Caco-2 (cell line): ENCODE results near the gene TSPAN18. TPM values are rescaled to one million over a fixed set of nuclear protein-coding genes. Genes with fewer than 3 reads are reported as not detected.

Experiments used
- BruUV-seq: library from RNA; stranded (reverse); fragments of 400-500 nt; replicated peaks from 2 replicates; lab custom pipeline; 2021; lab: Mats Ljungman, UMichigan
- CTCF ChIA-PET: fragments of 300-600 bp; sonication (Branson Sonifier 250); formaldehyde crosslinking; loops from one replicate; lab custom pipeline; 2022; ENCODE audit warnings: antibody characterized with exemption; lab: Charles Lee
- POLR2A ChIA-PET: fragments of 300-600 bp; sonication (Branson Sonifier 250); formaldehyde crosslinking; loops from one replicate; lab custom pipeline; 2022; ENCODE audit warnings: antibody characterized with exemption; lab: Charles Lee
- DNase-seq, 2 experiments: peaks; one replicate each; pipeline versions ENCODE4 v3.0.0 to v3.0.0-alpha.2; 2020 to 2022
- H3K27me3 ChIP-seq: replicated peaks from 2 replicates; pipeline ENCODE4 v1.6.0; 2011; ENCODE audit warnings: low read length; ENCODE audit not compliant: control insufficient read depth, insufficient read depth
- H3K36me3 ChIP-seq: 2 replicates; pipeline ENCODE4 v1.5.1; 2011; ENCODE audit warnings: low read length; ENCODE audit not compliant: control insufficient read depth, insufficient read depth
- H3K4me1 ChIP-seq: fragments of 250-450 bp; sonication (Bioruptor Pico); 2 replicates; pipeline ENCODE4 v1.5.1; 2020; ENCODE audit warnings: mild to moderate bottlenecking
- H3K4me3 ChIP-seq: 2 replicates; pipeline ENCODE4 v1.5.1; 2011; ENCODE audit warnings: low read depth, mild to moderate bottlenecking, control low read depth, low read length
- H3K9me3 ChIP-seq: fragments of 250-450 bp; sonication (Bioruptor Pico); 2 replicates; pipeline ENCODE4 v1.5.1; 2020; ENCODE audit warnings: mild to moderate bottlenecking, moderate library complexity
- H3K27ac Mint-ChIP-seq: one replicate; pipeline ENCODE4 v1.8.0; 2022; ENCODE audit warnings: mixed read lengths; ENCODE audit not compliant: unreplicated experiment
- H3K27me3 Mint-ChIP-seq: one replicate; pipeline ENCODE4 v1.8.0; 2022; ENCODE audit warnings: mixed read lengths; ENCODE audit not compliant: insufficient read depth, unreplicated experiment
- H3K36me3 Mint-ChIP-seq: one replicate; pipeline ENCODE4 v1.8.0; 2022; ENCODE audit warnings: mild to moderate bottlenecking, mixed read lengths; ENCODE audit not compliant: insufficient read depth, unreplicated experiment
- H3K4me1 Mint-ChIP-seq: one replicate; pipeline ENCODE4 v1.8.0; 2022; ENCODE audit warnings: low read depth, mixed read lengths; ENCODE audit not compliant: unreplicated experiment
- H3K4me3 Mint-ChIP-seq: one replicate; pipeline ENCODE4 v1.8.0; 2022; ENCODE audit warnings: mild to moderate bottlenecking, moderate library complexity, mixed read lengths; ENCODE audit not compliant: unreplicated experiment
- H3K9me3 Mint-ChIP-seq: one replicate; pipeline ENCODE4 v1.8.0; 2022; ENCODE audit warnings: mixed read lengths; ENCODE audit not compliant: unreplicated experiment
- intact Hi-C: fragments of 100-400 bp; cut with micrococcal nuclease; formaldehyde crosslinking; loops from one replicate; pipeline ENCODE4 v1.10.0; 2022; ENCODE audit not compliant: unreplicated experiment
- total RNA-seq: library from RNA; stranded (reverse); gene quantifications from 2 replicates; pipeline ENCODE4 v1.2.3, GENCODE V29; 2022
- TF ChIP-seq, protein P1 (sequence below), 2 experiments: fragments of 200-600 bp in 1 of 2; IDR thresholded peaks; 1 replicate in 1 of 2; 2 replicates in 1 of 2; pipeline versions ENCODE4 v1.5.1 to v1.8.0; 2011 to 2022; ENCODE audit warnings: antibody characterized with exemption in 1 of 2, control low read depth in 1 of 2, inconsistent platforms in 1 of 2, low read depth in 1 of 2, low read length in 1 of 2, mild to moderate bottlenecking in 1 of 2, moderate library complexity in 1 of 2; ENCODE audit not compliant: insufficient read depth in 1 of 2, severe bottlenecking in 1 of 2, unreplicated experiment in 1 of 2

Gene TSPAN18
- total RNA-seq, 1 experiment from 2014 or later: 7.4 TPM

GRCh38 chr11:44945666-44946065 lies 218.9 kb downstream of the TSPAN18 start:
- H3K27me3 Mint-ChIP-seq: no peaks in the 10 kb centered on the region
- H3K4me3 Mint-ChIP-seq: no peak overlapping the region
- no peaks in the 10 kb centered on the region for H3K36me3 ChIP-seq
- H3K4me3 ChIP-seq: no peak overlapping the region
- H3K36me3 Mint-ChIP-seq: peaks cover 4% of the 10 kb centered on the region
- DNase-seq: no peak
- BruUV-seq: no TSS peak
- no peak overlapping the region for H3K27ac Mint-ChIP-seq
- CTCF ChIA-PET: interaction anchor here (1.1 to 1.5 kb wide), 4 partner anchors 9 to 165 kb away, joined by 3 to 5 read pairs (median 5); no protein-coding TSS in a partner anchor
- no peaks in the 10 kb centered on the region for H3K27me3 ChIP-seq
- intact Hi-C loops: no loop called here
- no peaks in the 10 kb centered on the region for H3K4me1 Mint-ChIP-seq
- H3K4me1 ChIP-seq: no peaks in the 10 kb centered on the region
- no peaks in the 10 kb centered on the region for H3K9me3 ChIP-seq
- TF ChIP-seq, protein P1, sequence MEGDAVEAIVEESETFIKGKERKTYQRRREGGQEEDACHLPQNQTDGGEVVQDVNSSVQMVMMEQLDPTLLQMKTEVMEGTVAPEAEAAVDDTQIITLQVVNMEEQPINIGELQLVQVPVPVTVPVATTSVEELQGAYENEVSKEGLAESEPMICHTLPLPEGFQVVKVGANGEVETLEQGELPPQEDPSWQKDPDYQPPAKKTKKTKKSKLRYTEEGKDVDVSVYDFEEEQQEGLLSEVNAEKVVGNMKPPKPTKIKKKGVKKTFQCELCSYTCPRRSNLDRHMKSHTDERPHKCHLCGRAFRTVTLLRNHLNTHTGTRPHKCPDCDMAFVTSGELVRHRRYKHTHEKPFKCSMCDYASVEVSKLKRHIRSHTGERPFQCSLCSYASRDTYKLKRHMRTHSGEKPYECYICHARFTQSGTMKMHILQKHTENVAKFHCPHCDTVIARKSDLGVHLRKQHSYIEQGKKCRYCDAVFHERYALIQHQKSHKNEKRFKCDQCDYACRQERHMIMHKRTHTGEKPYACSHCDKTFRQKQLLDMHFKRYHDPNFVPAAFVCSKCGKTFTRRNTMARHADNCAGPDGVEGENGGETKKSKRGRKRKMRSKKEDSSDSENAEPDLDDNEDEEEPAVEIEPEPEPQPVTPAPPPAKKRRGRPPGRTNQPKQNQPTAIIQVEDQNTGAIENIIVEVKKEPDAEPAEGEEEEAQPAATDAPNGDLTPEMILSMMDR (IDR thresholded peaks at IDR 0.05; ENCODE audit: insufficient read depth in 1 of 2, low read depth in 1 of 2, low read length in 1 of 2, severe bottlenecking in 1 of 2, unreplicated experiment in 1 of 2): no peak
- POLR2A ChIA-PET: no interaction called here
- no peaks in the 10 kb centered on the region for H3K9me3 Mint-ChIP-seq

DNA sequence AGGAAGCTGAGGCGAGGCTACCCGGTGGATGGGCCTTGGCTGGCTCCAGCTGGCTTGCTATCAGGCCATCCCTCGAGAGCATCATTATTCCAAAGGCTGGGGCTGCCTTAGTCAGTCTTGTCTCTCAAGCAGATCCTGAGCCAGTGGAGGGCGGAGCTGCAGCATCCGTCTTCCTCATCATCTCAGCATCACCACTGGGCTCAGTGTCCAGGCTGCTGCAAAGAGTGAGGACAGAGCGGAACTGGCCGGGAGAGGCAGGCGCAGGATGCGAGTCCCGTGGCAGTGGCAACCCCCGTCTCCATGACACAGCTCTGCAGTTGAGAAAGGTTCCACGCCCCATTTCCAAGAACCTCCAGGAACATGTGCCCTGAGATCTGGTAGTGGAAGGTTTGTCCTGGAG lies 219.5 kb downstream of the TSPAN18 start:
- CTCF ChIA-PET: interaction anchor here (1.1 to 1.5 kb wide), 3 partner anchors 10 to 164 kb away, joined by 3 to 5 read pairs (median 5); no protein-coding TSS in a partner anchor
- H3K27me3 ChIP-seq: no peaks in the 10 kb centered on the region
- no peaks in the 10 kb centered on the region for H3K9me3 Mint-ChIP-seq
- no peaks in the 10 kb centered on the region for H3K36me3 ChIP-seq
- no peaks in the 10 kb centered on the region for H3K4me1 Mint-ChIP-seq
- H3K9me3 ChIP-seq: no peaks in the 10 kb centered on the region
- no peaks in the 10 kb centered on the region for H3K27me3 Mint-ChIP-seq
- DNase-seq: no peak
- BruUV-seq: no TSS peak
- TF ChIP-seq, protein P1 (IDR thresholded peaks at IDR 0.05; ENCODE audit: insufficient read depth in 1 of 2, low read depth in 1 of 2, low read length in 1 of 2, severe bottlenecking in 1 of 2, unreplicated experiment in 1 of 2): no peak
- H3K4me3 ChIP-seq: no peak overlapping the region
- no peak overlapping the region for H3K4me3 Mint-ChIP-seq
- H3K4me1 ChIP-seq: no peaks in the 10 kb centered on the region; the same call in 1 of the 2 replicates
- H3K36me3 Mint-ChIP-seq: peaks cover 4% of the 10 kb centered on the region
- no peak overlapping the region for H3K27ac Mint-ChIP-seq
- POLR2A ChIA-PET: no interaction called here
- intact Hi-C loops: no loop called here

- H3K4me3 ChIP-seq: no peak overlapping the region
- POLR2A ChIA-PET: no interaction called here
- DNase-seq: no peak
- no peaks in the 10 kb centered on the region for H3K27me3 ChIP-seq
- H3K9me3 ChIP-seq: no peaks in the 10 kb centered on the region
- no TSS peak for BruUV-seq
- H3K9me3 Mint-ChIP-seq: no peaks in the 10 kb centered on the region
- H3K27me3 Mint-ChIP-seq: no peaks in the 10 kb centered on the region
- TF ChIP-seq, protein P1 (IDR thresholded peaks at IDR 0.05; ENCODE audit: insufficient read depth in 1 of 2, low read depth in 1 of 2, low read length in 1 of 2, severe bottlenecking in 1 of 2, unreplicated experiment in 1 of 2): no peak
- no peak overlapping the region for H3K4me3 Mint-ChIP-seq
- intact Hi-C loops: no loop called here
- H3K4me1 Mint-ChIP-seq: no peaks in the 10 kb centered on the region
- no peak overlapping the region for H3K27ac Mint-ChIP-seq
- no peaks in the 10 kb centered on the region; the same call in 1 of the 2 replicates for H3K4me1 ChIP-seq
- no peaks in the 10 kb centered on the region for H3K36me3 ChIP-seq
- H3K36me3 Mint-ChIP-seq: peaks cover 4% of the 10 kb centered on the region
- CTCF ChIA-PET: interaction anchor here (0.5 kb wide), 1 partner anchor 161 kb away, joined by 5 read pairs; no protein-coding TSS in a partner anchor
Observed at GRCh38 chr11:44947114-44947513, 220.4 kb downstream of the TSPAN18 start.
